SK-N-SH (cell line): ENCODE data around the gene SPOP. TPM values are rescaled to one million over a fixed set of nuclear protein-coding genes. Genes with fewer than 3 reads are reported as not detected.

Experiments
- CTCF ChIA-PET: fragments of 300-600, 350-600 bp; formaldehyde crosslinking; extraction: SDS; loops from one replicate; lab custom pipeline; 2021; lab: Yijun Ruan, JAX
- POLR2A ChIA-PET: fragments of 350-600 bp; sonication (Branson Sonifier 250); formaldehyde crosslinking; extraction: SDS; loops from one replicate; lab custom pipeline; 2020; ENCODE audit warnings: antibody characterized with exemption, inconsistent platforms; lab: Yijun Ruan, JAX
- DNase-seq: peaks from one replicate; pipeline ENCODE4 v3.0.0; 2012
- H2AFZ ChIP-seq: fragments of 200-600 bp; sonication (generic); 2 replicates; pipeline ENCODE4 v1.8.1; 2016; ENCODE audit warnings: antibody characterized with exemption, mild to moderate bottlenecking, low read depth
- H3F3A ChIP-seq: fragments of 200-600 bp; sonication (generic); replicated peaks from 2 replicates; pipeline ENCODE3; 2016; ENCODE audit warnings: antibody characterized with exemption, mild to moderate bottlenecking; ENCODE audit not compliant: insufficient read depth
- H3K27ac ChIP-seq, 2 experiments: fragments of 200-500 bp in 1 of 2; fragments of 200-600 bp in 1 of 2; sonication (Bioruptor generic) in 1 of 2; sonication (generic), shearing (Covaris generic) in 1 of 2; 2 replicates each; pipeline versions ENCODE4 v1.5.1 to v1.6.1; 2014 to 2016; ENCODE audit warnings: low read depth in 2 of 2, inconsistent platforms in 1 of 2, low read length in 1 of 2, mild to moderate bottlenecking in 1 of 2, mixed read lengths in 1 of 2
- H3K27me3 ChIP-seq: fragments of 200-600 bp; sonication (generic), shearing (Covaris generic); 2 replicates; pipeline ENCODE4 v1.6.1; 2016; ENCODE audit warnings: mixed run types; ENCODE audit not compliant: insufficient read depth
- H3K36me3 ChIP-seq, 2 experiments: fragments of 200-500 bp in 1 of 2; fragments of 200-600 bp in 1 of 2; sonication (Bioruptor generic) in 1 of 2; sonication (generic) in 1 of 2; replicated peaks in 1 of 2; 2 replicates each; pipeline versions ENCODE3 to v1.5.1; 2014 to 2016; ENCODE audit warnings: low read length in 1 of 2, mild to moderate bottlenecking in 1 of 2; ENCODE audit not compliant: insufficient read depth in 2 of 2, control insufficient read depth in 1 of 2
- H3K4me1 ChIP-seq, 2 experiments: fragments of 200-500 bp in 1 of 2; fragments of 200-600 bp in 1 of 2; sonication (Bioruptor generic) in 1 of 2; sonication (generic), shearing (Covaris generic) in 1 of 2; 2 replicates each; pipeline versions ENCODE4 v1.5.1 to v1.6.1; 2014 to 2016; ENCODE audit warnings: low read depth in 1 of 2, low read length in 1 of 2, mixed run types in 1 of 2; ENCODE audit not compliant: insufficient read depth in 2 of 2, control insufficient read depth in 1 of 2
- H3K4me2 ChIP-seq: fragments of 200-600 bp; sonication (generic), shearing (Covaris generic); 2 replicates; pipeline ENCODE4 v1.6.1; 2017; ENCODE audit warnings: mixed run types
- H3K4me3 ChIP-seq, 2 experiments: fragments of 200-500 bp in 1 of 2; fragments of 200-600 bp in 1 of 2; sonication (Bioruptor generic) in 1 of 2; sonication (generic), shearing (Covaris generic) in 1 of 2; 2 replicates each; pipeline versions ENCODE4 v1.5.1 to v1.8.1; 2014 to 2016; ENCODE audit warnings: low read depth in 2 of 2, inconsistent platforms in 1 of 2, low read length in 1 of 2, mild to moderate bottlenecking in 1 of 2, mixed read lengths in 1 of 2, moderate library complexity in 1 of 2
- H3K79me2 ChIP-seq: fragments of 200-600 bp; sonication (generic); 2 replicates; pipeline ENCODE4 v1.8.1; 2017; ENCODE audit warnings: mild to moderate bottlenecking; ENCODE audit not compliant: insufficient read depth
- H3K9ac ChIP-seq: fragments of 200-600 bp; sonication (generic); 2 replicates; pipeline ENCODE4 v1.6.1; 2017; ENCODE audit warnings: mixed run types
- H3K9me2 ChIP-seq: fragments of 200-600 bp; sonication (generic); 2 replicates; pipeline ENCODE4 v1.6.1; 2017; ENCODE audit warnings: mixed run types
- H3K9me3 ChIP-seq: fragments of 200-600 bp; sonication (generic); 2 replicates; pipeline ENCODE4 v1.6.1; 2017; ENCODE audit warnings: mixed run types, mild to moderate bottlenecking, moderate library complexity
- H4K20me1 ChIP-seq: fragments of 200-600 bp; sonication (generic); 2 replicates; pipeline ENCODE4 v1.6.1; 2017; ENCODE audit warnings: mild to moderate bottlenecking, mixed run types; ENCODE audit not compliant: insufficient read depth
- CHD2 ChIP-seq: fragments of 150-350 bp; IDR thresholded peaks from 2 replicates; pipeline ENCODE4 v1.6.1; 2018; ENCODE audit warnings: low read length; ENCODE audit not compliant: partially characterized antibody
- EZH2phosphoT487 ChIP-seq: fragments of 200-600 bp; sonication (generic); IDR thresholded peaks from 2 replicates; pipeline ENCODE4 v1.6.1; 2017; ENCODE audit warnings: low read depth, mixed run types, mild to moderate bottlenecking, antibody characterized with exemption, moderate library complexity, borderline replicate concordance
- FOXJ3 ChIP-seq: sonication (generic); formaldehyde crosslinking; IDR thresholded peaks from 2 replicates; pipeline ENCODE4 v1.5.1; 2020; ENCODE audit warnings: mild to moderate bottlenecking, missing genetic modification reagents
- GATA2 ChIP-seq: sonication (generic); formaldehyde crosslinking; IDR thresholded peaks from 2 replicates; pipeline ENCODE4 v1.5.0; 2020; ENCODE audit warnings: mild to moderate bottlenecking, missing genetic modification reagents
- JUND ChIP-seq: IDR thresholded peaks from 2 replicates; pipeline ENCODE4 v1.4.0; 2012
- NFIC ChIP-seq: IDR thresholded peaks from 2 replicates; pipeline ENCODE4 v1.4.0; 2012; ENCODE audit warnings: borderline replicate concordance
- PBX3 ChIP-seq: IDR thresholded peaks from 2 replicates; pipeline ENCODE4; 2012
- POLR2AphosphoS5 ChIP-seq: IDR thresholded peaks from 2 replicates; pipeline ENCODE4 v1.6.1; 2012; ENCODE audit warnings: low read depth, low read length
- RCOR1 ChIP-seq: fragments of 150-350 bp; IDR thresholded peaks from 2 replicates; pipeline ENCODE4 v1.6.1; 2017; ENCODE audit warnings: antibody characterized with exemption, low read length
- REST ChIP-seq: IDR thresholded peaks from 2 replicates; pipeline ENCODE4 v1.6.1; 2012; ENCODE audit warnings: mild to moderate bottlenecking, low read depth, low read length, moderate library complexity
- SMC3 ChIP-seq: IDR thresholded peaks from 2 replicates; pipeline ENCODE4 v1.6.1; 2012; ENCODE audit warnings: low read depth, low read length, improper control_type of control experiment
- TCF12 ChIP-seq: IDR thresholded peaks from 2 replicates; pipeline ENCODE4 v1.4.0; 2012
- TEAD4 ChIP-seq: IDR thresholded peaks from 2 replicates; pipeline ENCODE4 v1.4.0; 2012; ENCODE audit warnings: mild to moderate bottlenecking, borderline replicate concordance; ENCODE audit not compliant: insufficient read depth
- YY1 ChIP-seq: IDR thresholded peaks from 2 replicates; pipeline ENCODE4 v1.4.0; 2012; ENCODE audit warnings: low read depth, mild to moderate bottlenecking
- WGBS: methylation state at CpG from one replicate; pipeline ENCODE4 v1.1.6; 2017; ENCODE audit warnings: low lambda C conversion rate; 5-methylcytosine and 5-hydroxymethylcytosine counted together
- polyA plus RNA-seq, 3 experiments: library from polyadenylated mRNA; depleted of rRNA; stranded (reverse); fragments of >200 nt; gene quantifications; 2 replicates each; pipeline ENCODE4 v1.2.3, GENCODE V29; 2012
- TF ChIP-seq, protein P1 (sequence below): fragments of 150-350 bp; IDR thresholded peaks from 2 replicates; pipeline ENCODE4 v1.6.1; 2017; ENCODE audit warnings: antibody characterized with exemption, low read length, low read depth, borderline replicate concordance
- TF ChIP-seq, protein P2 (sequence below): IDR thresholded peaks from 2 replicates; pipeline ENCODE4 v1.4.0; 2012; ENCODE audit warnings: low read depth, borderline replicate concordance

SPOP gene
- polyA plus RNA-seq, 1 of the 3 experiments (the other 2 are of a cell fraction) = 54.0 TPM

DNA sequence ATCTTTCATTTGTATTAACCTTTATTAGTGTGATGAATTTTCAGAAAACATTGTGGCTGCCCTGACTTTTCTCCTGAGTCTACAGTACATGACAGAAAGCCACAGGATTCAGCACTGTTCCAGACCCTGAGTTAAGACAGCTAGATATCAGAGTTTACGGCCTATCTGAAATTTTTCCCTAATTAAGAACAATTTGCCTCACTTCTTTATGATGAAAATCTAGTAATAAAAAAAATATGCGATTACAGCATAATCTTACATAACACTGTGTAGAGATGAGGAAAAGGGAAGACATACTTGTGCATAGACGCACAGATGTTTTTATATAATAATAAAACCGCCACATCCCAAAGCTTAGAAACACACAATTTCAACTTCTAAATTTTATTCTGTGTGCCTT lies 7.3 kb downstream of the SPOP start:
- TF ChIP-seq RCOR1 = no peak
- no peak for TF ChIP-seq SMC3
- no peak for TF ChIP-seq TEAD4
- TF ChIP-seq PBX3 = no peak
- TF ChIP-seq JUND = no peak
- no peak for TF ChIP-seq YY1
- no peak for TF ChIP-seq GATA2
- TF ChIP-seq POLR2AphosphoS5 = no peak
- TF ChIP-seq, protein P1, sequence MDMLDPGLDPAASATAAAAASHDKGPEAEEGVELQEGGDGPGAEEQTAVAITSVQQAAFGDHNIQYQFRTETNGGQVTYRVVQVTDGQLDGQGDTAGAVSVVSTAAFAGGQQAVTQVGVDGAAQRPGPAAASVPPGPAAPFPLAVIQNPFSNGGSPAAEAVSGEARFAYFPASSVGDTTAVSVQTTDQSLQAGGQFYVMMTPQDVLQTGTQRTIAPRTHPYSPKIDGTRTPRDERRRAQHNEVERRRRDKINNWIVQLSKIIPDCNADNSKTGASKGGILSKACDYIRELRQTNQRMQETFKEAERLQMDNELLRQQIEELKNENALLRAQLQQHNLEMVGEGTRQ = no peak
- no peak for TF ChIP-seq FOXJ3 (CRISPR knock-in tag)
- no peak for TF ChIP-seq REST
- TF ChIP-seq, protein P2, sequence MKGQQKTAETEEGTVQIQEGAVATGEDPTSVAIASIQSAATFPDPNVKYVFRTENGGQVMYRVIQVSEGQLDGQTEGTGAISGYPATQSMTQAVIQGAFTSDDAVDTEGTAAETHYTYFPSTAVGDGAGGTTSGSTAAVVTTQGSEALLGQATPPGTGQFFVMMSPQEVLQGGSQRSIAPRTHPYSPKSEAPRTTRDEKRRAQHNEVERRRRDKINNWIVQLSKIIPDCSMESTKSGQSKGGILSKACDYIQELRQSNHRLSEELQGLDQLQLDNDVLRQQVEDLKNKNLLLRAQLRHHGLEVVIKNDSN = no peak
- no peak for TF ChIP-seq TCF12
- no peak for TF ChIP-seq CHD2
- no peak for TF ChIP-seq NFIC
- no peak for TF ChIP-seq EZH2phosphoT487
- Histone ChIP-seq H3K27me3 (no peaks in the 10 kb centered on the region), H3F3A (peaks cover 9% of the 10 kb centered on the region), H3K9me2 (no peaks in the 10 kb centered on the region), H3K27ac (no peak overlapping the region), H3K9ac (no peak overlapping the region), H3K36me3 (peaks cover 14 to 37% of the 10 kb centered on the region in 2 experiments), H4K20me1 (peaks cover 44% of the 10 kb centered on the region), H2AFZ (no peak overlapping the region), H3K4me2 (no peak overlapping the region), H3K79me2 (peaks cover 98% of the 10 kb centered on the region), H3K4me3 (no peak overlapping the region), H3K4me1 (peaks cover 0 to 1% of the 10 kb centered on the region in 2 experiments; a peak in 3 of 4 replicates), H3K9me3 (no peaks in the 10 kb centered on the region)
- 92% methylated on average over 4 of the region's 4 CpGs for WGBS
- ChIA-PET CTCF (interaction anchor here (1.0 to 50.8 kb wide), 7 partner anchors 9 to 174 kb away, joined by 3 to 2107 read pairs (median 5); partner anchors contain the start of genes KAT7 and NXPH3), POLR2A (no interaction called here)
- DNase-seq = no peak
